ENCODE data around the gene CCNG1. TPM values are rescaled to one million over a fixed set of nuclear protein-coding genes. Genes with fewer than 3 reads are reported as not detected.
"Not testable (repeated sequence)": the region's sequence is repeated elsewhere in the genome, so short reads cannot be mapped to it uniquely, and the experiment has no call there.

CCNG1 gene
- total RNA-seq, 2 experiments from 2014 or later: 138 to 144 TPM

- H3K27me3 Mint-ChIP-seq: no peaks in the 10 kb centered on the region
- POLR2A ChIA-PET: interaction anchor here (1.6 kb wide), 1 partner anchor 9 kb away, joined by 10 read pairs; the partner anchor contains the start of genes HMMR and NUDCD2
- peaks cover 61% of the 10 kb centered on the region for H3K36me3 Mint-ChIP-seq
- H3K4me1 Mint-ChIP-seq: peaks cover 15% of the 10 kb centered on the region
- no peak overlapping the region for H3K4me3 Mint-ChIP-seq
- H3K27ac Mint-ChIP-seq: no peak overlapping the region
- no peaks in the 10 kb centered on the region for H3K9me3 Mint-ChIP-seq
- DNase-seq (no peak), ATAC-seq (ENCODE audit: low read depth) (no peak)
Observed at GRCh38 chr5:163451489-163451888, 14.1 kb downstream of the CCNG1 start.

DNA sequence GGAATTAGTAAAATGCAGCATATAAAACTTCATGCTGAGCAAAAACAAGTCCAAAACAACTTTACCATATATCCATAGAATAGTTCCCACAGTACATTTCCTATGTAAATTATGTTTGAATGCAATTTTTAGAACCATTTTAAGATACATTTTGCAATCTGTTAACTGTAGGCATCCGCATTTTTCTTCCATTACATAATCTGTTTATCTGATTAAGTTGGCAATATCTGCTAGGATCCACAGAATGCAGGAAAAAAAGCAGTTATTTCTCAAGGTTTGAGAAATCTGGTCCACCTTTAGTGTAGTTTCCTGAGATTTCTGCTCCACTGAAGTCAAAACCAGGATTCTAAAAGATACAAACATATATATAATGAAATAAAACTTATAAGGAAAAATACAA lies 16.3 kb downstream of the CCNG1 start:
- peaks cover 45% of the 10 kb centered on the region for H3K36me3 Mint-ChIP-seq

GRCh38 chr5:163455406-163455805 lies 18.0 kb downstream of the CCNG1 start:
- H3K36me3 Mint-ChIP-seq: peaks cover 33% of the 10 kb centered on the region
- DNase-seq; ATAC-seq (ENCODE audit: low read depth); H3K9me3 Mint-ChIP-seq; H3K4me3 Mint-ChIP-seq; H3K27ac Mint-ChIP-seq; H3K27me3 Mint-ChIP-seq: not testable (repeated sequence)
- POLR2A ChIA-PET: interaction anchor here (6.8 kb wide), 1 partner anchor 15 kb away, joined by 161 read pairs; the partner anchor contains the start of gene CCNG1
- H3K4me1 Mint-ChIP-seq: peaks cover 22% of the 10 kb centered on the region

More for the DNA sequence above, 16.3 kb downstream of the CCNG1 start:
- Mint-ChIP-seq H3K4me1 (peaks cover 20% of the 10 kb centered on the region), H3K27me3 (no peaks in the 10 kb centered on the region), H3K4me3 (no peak overlapping the region), H3K9me3 (no peaks in the 10 kb centered on the region), H3K27ac (no peak overlapping the region)
- ATAC-seq (ENCODE audit: low read depth) (no peak), DNase-seq (no peak)
- POLR2A ChIA-PET: no interaction called here

GRCh38 chr5:163456029-163456589 lies 18.7 kb downstream of the CCNG1 start:
- Mint-ChIP-seq H3K27me3 (no peaks in the 10 kb centered on the region), H3K36me3 (peaks cover 31% of the 10 kb centered on the region), H3K4me1 (peaks cover 22% of the 10 kb centered on the region), H3K27ac (peak overlapping the region; percentile 37), H3K9me3 (no peaks in the 10 kb centered on the region), H3K4me3 (no peak overlapping the region)
- POLR2A ChIA-PET: interaction anchor here (0.7 to 6.8 kb wide), 2 partner anchors 11 to 16 kb away, joined by 4 to 161 read pairs; partner anchors contain the start of gene CCNG1
- no peak for ATAC-seq (ENCODE audit: low read depth)
- no peak for DNase-seq

DNA sequence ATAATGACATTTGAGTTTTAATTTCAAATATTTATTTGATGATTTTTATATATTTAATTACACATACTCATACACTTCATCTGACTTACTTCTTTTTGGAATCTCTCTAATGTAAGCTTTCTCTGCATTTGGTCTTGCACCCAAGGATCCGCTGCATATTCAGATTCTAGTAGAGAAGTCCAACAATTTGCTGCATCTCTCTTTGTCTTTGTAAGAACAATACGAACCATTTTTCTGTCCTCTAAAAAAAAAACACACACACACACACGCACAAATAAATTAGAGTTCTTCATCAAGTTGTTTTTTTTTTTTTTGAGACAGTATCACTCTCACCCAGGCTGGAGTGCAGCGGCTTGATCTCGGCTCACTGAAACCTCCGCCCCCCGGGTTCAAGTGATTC lies 19.4 kb downstream of the CCNG1 start:
- POLR2A ChIA-PET: interaction anchor here (0.7 to 6.8 kb wide), 2 partner anchors 12 to 16 kb away, joined by 4 to 161 read pairs; partner anchors contain the start of gene CCNG1
- Mint-ChIP-seq H3K27ac (no peak overlapping the region), H3K36me3 (peaks cover 28% of the 10 kb centered on the region), H3K4me1 (peaks cover 22% of the 10 kb centered on the region), H3K27me3 (no peaks in the 10 kb centered on the region), H3K9me3 (no peaks in the 10 kb centered on the region), H3K4me3 (no peak overlapping the region)
- no peak for ATAC-seq (ENCODE audit: low read depth)
- DNase-seq: no peak

- H3K36me3 Mint-ChIP-seq: peaks cover 26% of the 10 kb centered on the region
- no peak for ATAC-seq (ENCODE audit: low read depth)
- no peak for DNase-seq
- H3K9me3 Mint-ChIP-seq: no peaks in the 10 kb centered on the region
- H3K4me3 Mint-ChIP-seq: peak overlapping the region; percentile 99
- H3K4me1 Mint-ChIP-seq: peaks cover 27% of the 10 kb centered on the region
- no peaks in the 10 kb centered on the region for H3K27me3 Mint-ChIP-seq
- POLR2A ChIA-PET: interaction anchor here (1.1 to 6.8 kb wide), 7 partner anchors 8 to 47 kb away, joined by 3 to 177 read pairs (median 23); partner anchors contain the start of genes CCNG1 and MAT2B
- H3K27ac Mint-ChIP-seq: peak overlapping the region; percentile 99
Observed at GRCh38 chr5:163458778-163459385, 21.5 kb downstream of the CCNG1 start.

- Mint-ChIP-seq H3K4me3 (peak overlapping the region; percentile 99), H3K4me1 (peaks cover 32% of the 10 kb centered on the region)
Observed at GRCh38 chr5:163459462-163459818, 22.0 kb downstream of the CCNG1 start.

GRCh38 chr5:163459819-163460561 lies 22.6 kb downstream of the CCNG1 start, which contains the start of gene NUDCD2:
NUDCD2 (minus strand) TSS chr5:163460102; CDS start chr5:163460050, 52 bp downstream.
- Mint-ChIP-seq H3K27ac (peak within 1 kb of the TSS; percentile 99), H3K9me3 (no peaks in the 10 kb centered on the region), H3K4me1 (peaks cover 34% of the 10 kb centered on the region), H3K36me3 (peaks cover 32% of the 10 kb centered on the region), H3K4me3 (peak within 1 kb of the TSS; percentile 99), H3K27me3 (no peaks in the 10 kb centered on the region)
- ATAC-seq (ENCODE audit: low read depth) (peak; percentile 85), DNase-seq (peak; percentile 98)
- POLR2A ChIA-PET: interaction anchor here (0.9 to 6.8 kb wide), 13 partner anchors 9 to 52 kb away, joined by 3 to 177 read pairs (median 10); partner anchors contain the start of genes CCNG1 and MAT2B

More at GRCh38 chr5:163459462-163459818, 22.0 kb downstream of the CCNG1 start:
- Mint-ChIP-seq H3K27me3 (no peaks in the 10 kb centered on the region), H3K9me3 (no peaks in the 10 kb centered on the region), H3K27ac (peak overlapping the region; percentile 99), H3K36me3 (peaks cover 31% of the 10 kb centered on the region)
- POLR2A ChIA-PET: interaction anchor here (1.0 to 6.8 kb wide), 9 partner anchors 8 to 47 kb away, joined by 3 to 177 read pairs (median 18); partner anchors contain the start of genes CCNG1 and MAT2B
- no peak for DNase-seq
- ATAC-seq (ENCODE audit: low read depth): no peak

DNA sequence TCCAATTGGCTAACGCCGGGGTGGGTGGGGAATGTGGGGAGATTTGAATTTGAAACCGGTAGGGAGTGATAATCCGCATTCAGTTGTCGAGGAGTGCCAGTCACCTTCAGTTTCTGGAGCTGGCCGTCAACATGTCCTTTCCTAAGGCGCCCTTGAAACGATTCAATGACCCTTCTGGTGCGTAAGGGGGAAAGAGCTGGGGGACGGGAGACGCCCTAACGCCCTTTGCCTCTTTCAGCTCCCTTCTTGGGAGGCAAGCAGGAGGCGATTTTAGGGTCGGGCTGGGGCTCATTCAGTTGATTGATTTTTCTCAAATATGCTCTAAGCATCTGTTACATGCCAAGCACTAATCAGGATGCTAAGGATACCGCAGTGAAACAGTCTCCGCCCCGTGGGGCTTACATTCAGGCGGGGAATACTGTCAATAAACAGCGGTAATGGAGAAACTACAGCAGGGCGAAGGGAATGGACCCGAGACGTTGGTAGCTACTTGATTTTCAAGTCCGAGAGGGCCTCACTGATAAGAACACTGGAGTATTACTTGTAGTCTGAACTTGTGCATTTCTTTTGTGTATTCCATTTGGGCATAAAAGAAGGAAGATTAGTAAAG lies 23.3 kb downstream of the CCNG1 start, which contains the start of gene HMMR:
HMMR (plus strand) TSS at position 71 of the 610 bp plus-strand sequence; CDS start at position 132, 61 bp downstream.
- Mint-ChIP-seq H3K36me3 (peaks cover 28% of the 10 kb centered on the region), H3K4me3 (peak within 1 kb of the TSS; percentile 99), H3K4me1 (peaks cover 31% of the 10 kb centered on the region), H3K9me3 (no peaks in the 10 kb centered on the region), H3K27me3 (no peaks in the 10 kb centered on the region), H3K27ac (peak within 1 kb of the TSS; percentile 99)
- POLR2A ChIA-PET: interaction anchor here (0.9 to 6.8 kb wide), 15 partner anchors 9 to 51 kb away, joined by 3 to 177 read pairs (median 6); partner anchors contain the start of genes CCNG1 and MAT2B
- DNase-seq: no peak
- ATAC-seq (ENCODE audit: low read depth): no peak

DNA sequence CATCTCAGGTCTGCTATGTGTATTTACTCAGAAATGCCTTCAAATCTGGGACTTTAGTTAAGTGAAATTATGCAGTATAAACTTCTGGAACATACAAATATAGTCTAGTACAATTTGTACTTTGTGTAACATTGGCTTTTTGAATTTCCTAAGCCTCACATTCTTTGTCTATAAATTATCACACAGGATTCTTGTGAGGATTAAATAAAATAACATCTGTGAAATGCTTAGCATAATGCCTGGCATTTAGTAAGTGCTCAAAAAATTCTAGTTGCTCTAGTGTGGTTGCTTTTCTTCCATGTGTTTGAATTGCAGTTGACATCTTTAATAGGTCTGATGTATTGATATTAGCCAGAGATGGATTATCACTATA lies 25.7 kb downstream of the CCNG1 start:
- no peak for DNase-seq
- Mint-ChIP-seq H3K9me3 (no peaks in the 10 kb centered on the region), H3K27ac (peak overlapping the region; percentile 99), H3K4me1 (peaks cover 21% of the 10 kb centered on the region), H3K27me3 (no peaks in the 10 kb centered on the region), H3K4me3 (peak overlapping the region; percentile 99), H3K36me3 (peaks cover 17% of the 10 kb centered on the region)
- no peak for ATAC-seq (ENCODE audit: low read depth)
- POLR2A ChIA-PET: interaction anchor here (5.9 kb wide), 1 partner anchor 43 kb away, joined by 177 read pairs; the partner anchor contains the start of gene MAT2B

DNA sequence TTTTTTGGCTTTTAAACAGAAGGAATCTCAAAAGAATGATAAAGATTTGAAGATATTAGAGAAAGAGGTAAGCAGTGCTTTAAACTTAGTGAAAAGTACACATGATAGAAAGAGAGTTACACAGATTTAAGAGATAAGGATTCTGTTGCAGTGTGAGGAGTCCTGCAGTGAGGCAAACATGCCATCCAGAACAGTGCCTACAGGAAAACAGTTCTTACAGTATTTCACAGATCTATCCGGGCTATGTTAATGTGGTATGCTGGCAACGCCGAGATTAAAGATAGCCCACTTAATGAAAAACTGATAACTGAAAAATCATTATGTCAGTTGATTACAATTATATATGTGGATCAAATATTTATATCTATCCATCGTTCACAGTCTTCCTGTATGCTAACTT lies 30.3 kb downstream of the CCNG1 start:
- Mint-ChIP-seq H3K9me3 (no peaks in the 10 kb centered on the region), H3K27ac (peak overlapping the region; percentile 28), H3K27me3 (no peaks in the 10 kb centered on the region), H3K4me3 (no peak overlapping the region), H3K36me3 (peaks cover 34% of the 10 kb centered on the region), H3K4me1 (peaks cover 16% of the 10 kb centered on the region)
- no peak for ATAC-seq (ENCODE audit: low read depth)
- POLR2A ChIA-PET: interaction anchor here (0.8 to 1.6 kb wide), 2 partner anchors 30 to 38 kb away, joined by 4 to 6 read pairs; partner anchors contain the start of genes CCNG1 and MAT2B
- no peak for DNase-seq

- DNase-seq (no peak), ATAC-seq (ENCODE audit: low read depth) (no peak)
- no peaks in the 10 kb centered on the region for H3K9me3 Mint-ChIP-seq
- no peak overlapping the region for H3K4me3 Mint-ChIP-seq
- no peaks in the 10 kb centered on the region for H3K4me1 Mint-ChIP-seq
- H3K27me3 Mint-ChIP-seq: no peaks in the 10 kb centered on the region
- H3K36me3 Mint-ChIP-seq: peaks cover 48% of the 10 kb centered on the region
- POLR2A ChIA-PET: interaction anchor here (4.3 kb wide), 1 partner anchor 13 kb away, joined by 23 read pairs; the partner anchor contains the start of genes HMMR and NUDCD2
- no peak overlapping the region for H3K27ac Mint-ChIP-seq
Observed at GRCh38 chr5:163473635-163474243, 36.3 kb downstream of the CCNG1 start.
